Endothelial cell of umbilical vein (primary cell): ENCODE measurements around the gene ARFRP1. TPM values are rescaled to one million over a fixed set of nuclear protein-coding genes. Genes with fewer than 3 reads are reported as not detected.

Source experiments
- BruUV-seq: library from RNA; stranded (reverse); fragments of 400-500 nt; replicated peaks from 2 replicates; lab custom pipeline; 2021; lab: Mats Ljungman, UMichigan
- CTCF ChIA-PET: fragments of 300-600, 350-600 bp; sonication (Branson Sonifier 250); formaldehyde crosslinking; loops from one replicate; lab custom pipeline; 2021; ENCODE audit warnings: antibody characterized with exemption, inconsistent platforms; lab: Charles Lee
- POLR2A ChIA-PET: fragments of 300-600, 350-600 bp; sonication (Branson Sonifier 250); formaldehyde crosslinking; loops from one replicate; lab custom pipeline; 2021; ENCODE audit warnings: antibody characterized with exemption, inconsistent platforms; lab: Charles Lee
- DNase-seq: peaks from one replicate; pipeline ENCODE4 v3.0.0-alpha.2; 2011; ENCODE audit warnings: low read depth, low spot score
- FAIRE-seq: peaks from 2 replicates; lab custom pipeline; 2011; peaks lifted over from hg19 to GRCh38; lab: Jason Lieb, UNC
- H2AFZ ChIP-seq: 2 replicates; pipeline ENCODE4 v1.6.0; 2012; ENCODE audit warnings: low read depth, low read length, control low read depth, inconsistent platforms
- H3K27ac ChIP-seq: 2 replicates; pipeline ENCODE4 v1.5.1; 2011; ENCODE audit warnings: low read depth, mild to moderate bottlenecking, control low read depth, low read length, moderate library complexity; ENCODE audit not compliant: insufficient read depth
- H3K27me3 ChIP-seq, 2 experiments: 2 replicates each; pipeline versions ENCODE4 v1.6.0 to v1.6.1; 2011; ENCODE audit warnings: low read length in 2 of 2, mixed read lengths in 1 of 2; ENCODE audit not compliant: control insufficient read depth in 2 of 2, insufficient read depth in 2 of 2
- H3K36me3 ChIP-seq, 2 experiments: 2 replicates in 1 of 2; 3 replicates in 1 of 2; pipeline ENCODE4 v1.5.1; 2011; ENCODE audit warnings: low read length in 2 of 2, mild to moderate bottlenecking in 1 of 2, moderate library complexity in 1 of 2; ENCODE audit not compliant: control insufficient read depth in 2 of 2, insufficient read depth in 2 of 2; ENCODE audit errors: extremely low read depth in 1 of 2
- H3K4me1 ChIP-seq: 3 replicates; pipeline ENCODE4 v1.5.1; 2011; ENCODE audit warnings: mild to moderate bottlenecking, low read length; ENCODE audit not compliant: control insufficient read depth, insufficient read depth; ENCODE audit errors: extremely low read depth
- H3K4me2 ChIP-seq: 2 replicates; pipeline ENCODE4 v1.6.1; 2011; ENCODE audit warnings: low read length, control low read depth, mixed read lengths; ENCODE audit not compliant: insufficient read depth
- H3K4me3 ChIP-seq, 3 experiments: fragments of 200-600 bp in 1 of 3; sonication (generic), shearing (Covaris generic) in 1 of 3; replicated peaks in 1 of 3; 2 replicates each; pipeline ENCODE4 v1.5.1; 2011 to 2016; ENCODE audit warnings: control low read depth in 3 of 3, low read length in 3 of 3, mild to moderate bottlenecking in 2 of 3, inconsistent platforms in 1 of 3, low read depth in 1 of 3, moderate library complexity in 1 of 3; ENCODE audit not compliant: insufficient read depth in 1 of 3
- H3K79me2 ChIP-seq: 2 replicates; pipeline ENCODE4 v1.6.0; 2012; ENCODE audit warnings: low read length, inconsistent platforms; ENCODE audit not compliant: control insufficient read depth, insufficient read depth
- H3K9ac ChIP-seq: replicated peaks from 2 replicates; pipeline ENCODE3; 2011; ENCODE audit warnings: low read length, control low read depth; ENCODE audit not compliant: insufficient read depth; ENCODE audit errors: extremely low read depth
- H3K9me1 ChIP-seq: replicated peaks from 3 replicates; pipeline ENCODE4 v1.6.0; 2011; ENCODE audit warnings: mild to moderate bottlenecking, low read length; ENCODE audit not compliant: control insufficient read depth, insufficient read depth; ENCODE audit errors: extremely low read depth
- H3K9me3 ChIP-seq: replicated peaks from 2 replicates; pipeline ENCODE4 v1.5.1; 2012; ENCODE audit warnings: low read length, inconsistent platforms; ENCODE audit not compliant: control insufficient read depth, insufficient read depth
- H4K20me1 ChIP-seq: replicated peaks from 2 replicates; pipeline ENCODE3; 2011; ENCODE audit warnings: mild to moderate bottlenecking, low read length; ENCODE audit not compliant: control insufficient read depth, insufficient read depth; ENCODE audit errors: extremely low read depth
- EZH2 ChIP-seq: IDR thresholded peaks from 2 replicates; pipeline ENCODE4 v1.6.1; 2012; ENCODE audit warnings: borderline replicate concordance, low read depth, mild to moderate bottlenecking, moderate library complexity, low read length, inconsistent platforms; ENCODE audit not compliant: severe bottlenecking
- FOS ChIP-seq: IDR thresholded peaks from 2 replicates; pipeline ENCODE4 v1.6.1; 2011; ENCODE audit warnings: mild to moderate bottlenecking, low read length, moderate library complexity, borderline replicate concordance; ENCODE audit not compliant: insufficient read depth
- GATA2 ChIP-seq: IDR thresholded peaks from 2 replicates; pipeline ENCODE4 v1.7.0; 2011; ENCODE audit warnings: low read depth, mild to moderate bottlenecking, moderate library complexity, mixed read lengths, low read length; ENCODE audit not compliant: insufficient read length, insufficient read depth
- JUN ChIP-seq: IDR thresholded peaks from 2 replicates; pipeline ENCODE4 v1.6.1; 2011; ENCODE audit warnings: borderline replicate concordance, low read depth; ENCODE audit not compliant: insufficient read length, insufficient read depth
- MAX ChIP-seq: IDR thresholded peaks from 2 replicates; pipeline ENCODE4 v1.6.1; 2011; ENCODE audit not compliant: insufficient read depth, insufficient read length
- MYC ChIP-seq: IDR thresholded peaks from one replicate; pipeline ENCODE4 v1.6.1; 2011; ENCODE audit warnings: mild to moderate bottlenecking, low read depth, low read length
- POLR2A ChIP-seq: IDR thresholded peaks from 2 replicates; pipeline ENCODE4 v1.6.1; 2012; ENCODE audit warnings: low read depth, mild to moderate bottlenecking, control low read depth, low read length
- POLR2AphosphoS5 ChIP-seq: IDR thresholded peaks from 2 replicates; pipeline ENCODE4 v1.6.1; 2012; ENCODE audit warnings: low read depth, mild to moderate bottlenecking, control low read depth, low read length, moderate library complexity; ENCODE audit not compliant: insufficient read depth
- dilution Hi-C: fragments of 300-500 bp; cut with MboI; formaldehyde crosslinking; loops from one replicate; pipeline ENCODE4 v1.15.0; 2019; ENCODE audit warnings: low sequenced_read_pairs; ENCODE audit not compliant: extremely low pct_ligation_motif_present
- intact Hi-C: fragments of 100-400 bp; cut with micrococcal nuclease; formaldehyde crosslinking; loops from one replicate; pipeline ENCODE4 v1.10.0; 2022
- polyA plus RNA-seq, 4 experiments: library from polyadenylated mRNA; depleted of rRNA in 3 of 4; stranded (reverse) in 3 of 4; unstranded in 1 of 4; fragments of >200 nt; gene quantifications; 2 replicates each; pipeline versions ENCODE4 v1.2.1 to v1.2.3, GENCODE V29; 2011 to 2012; ENCODE audit warnings: missing spikeins in 1 of 4
- total RNA-seq: library from RNA; stranded (reverse); gene quantifications from 2 replicates; pipeline ENCODE4 v1.2.3, GENCODE V29; 2021
- TF ChIP-seq, protein P1 (sequence below), 2 donors: IDR thresholded peaks; 1 replicate in 1 of 2; 2 replicates in 1 of 2; pipeline ENCODE4 v1.5.1; 2011; ENCODE audit warnings: low read length in 2 of 2, mild to moderate bottlenecking in 2 of 2, moderate library complexity in 2 of 2, control low read depth in 1 of 2, inconsistent platforms in 1 of 2, low read depth in 1 of 2; ENCODE audit not compliant: insufficient read depth in 1 of 2; ENCODE audit errors: extremely low read depth in 1 of 2

Gene ARFRP1
- total and polyA plus RNA-seq, 2 donors (not counting 3 experiments of a cell fraction or from before 2014, with no cell fraction given), result 48.7 to 51.6 TPM

DNA sequence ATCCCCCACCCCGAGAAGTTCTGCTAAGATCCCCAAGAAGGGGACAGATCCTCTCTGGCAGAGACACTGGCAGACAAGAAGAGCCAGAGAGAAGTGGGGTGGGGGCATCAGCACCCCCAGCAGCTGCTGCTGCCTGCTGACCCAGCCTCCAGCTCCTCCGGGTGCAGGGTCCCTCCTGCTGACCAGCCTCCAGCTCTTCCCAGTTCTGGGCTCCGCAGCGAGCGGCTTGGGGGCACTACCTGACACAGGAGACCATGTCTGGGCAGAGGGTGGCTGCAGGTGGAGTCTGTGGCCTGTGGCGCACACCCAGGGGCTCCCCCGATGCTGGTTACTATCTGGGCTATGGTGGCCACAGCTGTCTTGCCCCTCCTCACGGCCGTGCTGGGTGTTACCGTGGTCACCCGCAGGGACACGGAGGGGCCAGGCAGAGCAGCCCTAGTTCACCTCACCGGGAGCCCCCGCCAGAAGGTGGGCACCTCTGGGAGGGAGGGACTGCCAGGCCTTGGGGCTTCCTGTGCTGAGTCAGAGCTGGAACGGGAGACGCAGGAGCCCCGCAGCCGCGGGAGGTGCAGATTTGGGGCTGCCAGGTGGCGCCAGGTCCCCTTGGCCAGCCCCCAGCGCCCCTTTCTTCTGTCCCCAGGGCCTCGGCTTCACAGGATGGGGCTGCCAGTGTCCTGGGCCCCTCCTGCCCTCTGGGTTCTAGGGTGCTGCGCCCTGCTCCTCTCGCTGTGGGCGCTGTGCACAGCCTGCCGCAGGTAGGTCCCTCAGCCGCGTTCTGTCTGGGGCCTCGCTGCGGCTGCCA lies 29.3 kb upstream of the ARFRP1 start:
- Histone ChIP-seq H3K36me3 (peaks cover 0 to 28% of the 10 kb centered on the region in 2 experiments), H3K79me2 (peaks cover 3% of the 10 kb centered on the region), H4K20me1 (no peaks in the 10 kb centered on the region), H3K4me3 (no peak overlapping the region), H3K9me3 (no peaks in the 10 kb centered on the region), H3K9me1 (no peaks in the 10 kb centered on the region), H3K4me2 (no peak overlapping the region), H3K9ac (no peak overlapping the region), H3K4me1 (peaks cover 9% of the 10 kb centered on the region), H3K27me3 (no peaks in the 10 kb centered on the region), H2AFZ (no peak overlapping the region), H3K27ac (no peak overlapping the region)
- ChIA-PET POLR2A (no interaction called here), CTCF (interaction anchor here (0.6 to 1.0 kb wide), 3 partner anchors 29 to 199 kb away, joined by 3 to 5 read pairs (median 3); partner anchors contain the start of genes ARFRP1 and ZGPAT)
- no peak for DNase-seq
- no peak for FAIRE-seq
- no peak for TF ChIP-seq GATA2
- TF ChIP-seq EZH2, result no peak
- TF ChIP-seq POLR2A, result no peak
- TF ChIP-seq JUN, result no peak
- no peak for TF ChIP-seq MAX
- TF ChIP-seq MYC, result no peak
- no peak for TF ChIP-seq FOS
- TF ChIP-seq, protein P1, sequence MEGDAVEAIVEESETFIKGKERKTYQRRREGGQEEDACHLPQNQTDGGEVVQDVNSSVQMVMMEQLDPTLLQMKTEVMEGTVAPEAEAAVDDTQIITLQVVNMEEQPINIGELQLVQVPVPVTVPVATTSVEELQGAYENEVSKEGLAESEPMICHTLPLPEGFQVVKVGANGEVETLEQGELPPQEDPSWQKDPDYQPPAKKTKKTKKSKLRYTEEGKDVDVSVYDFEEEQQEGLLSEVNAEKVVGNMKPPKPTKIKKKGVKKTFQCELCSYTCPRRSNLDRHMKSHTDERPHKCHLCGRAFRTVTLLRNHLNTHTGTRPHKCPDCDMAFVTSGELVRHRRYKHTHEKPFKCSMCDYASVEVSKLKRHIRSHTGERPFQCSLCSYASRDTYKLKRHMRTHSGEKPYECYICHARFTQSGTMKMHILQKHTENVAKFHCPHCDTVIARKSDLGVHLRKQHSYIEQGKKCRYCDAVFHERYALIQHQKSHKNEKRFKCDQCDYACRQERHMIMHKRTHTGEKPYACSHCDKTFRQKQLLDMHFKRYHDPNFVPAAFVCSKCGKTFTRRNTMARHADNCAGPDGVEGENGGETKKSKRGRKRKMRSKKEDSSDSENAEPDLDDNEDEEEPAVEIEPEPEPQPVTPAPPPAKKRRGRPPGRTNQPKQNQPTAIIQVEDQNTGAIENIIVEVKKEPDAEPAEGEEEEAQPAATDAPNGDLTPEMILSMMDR (IDR thresholded peaks at IDR 0.05; ENCODE audit: extremely low read depth in 1 of 2, insufficient read depth in 1 of 2, low read depth in 1 of 2, low read length in 2 of 2), result no peak
- TF ChIP-seq POLR2AphosphoS5, result no peak
- BruUV-seq, result no TSS peak
- intact Hi-C loops (loop anchor here (5.0 kb wide), 1 partner anchor 40 kb away; the partner anchor contains the start of gene TNFRSF6B), dilution Hi-C loops (no loop called here)
